Stomach (tissue), 9 donors: Measurements from ENCODE around the gene CAMSAP1. TPM values are rescaled to one million over a fixed set of nuclear protein-coding genes. Genes with fewer than 3 reads are reported as not detected.

Source experiments
- DNase-seq, 2 donors: peaks; one replicate each; pipeline versions ENCODE4 v3.0.0 to v3.0.0-alpha.2; 2013 to 2019
- H3K27ac ChIP-seq, 5 donors: fragments of 200-600 bp in 4 of 5; sonication (generic) in 4 of 5; one replicate each; pipeline ENCODE4 v1.5.1; 2013 to 2019; ENCODE audit warnings: mild to moderate bottlenecking in 1 of 5, moderate library complexity in 1 of 5
- H3K27me3 ChIP-seq, 3 donors: fragments of 200-600 bp; sonication (generic); one replicate each; pipeline ENCODE4 v1.5.1; 2017 to 2019; ENCODE audit warnings: mixed run types in 1 of 3
- H3K36me3 ChIP-seq, 4 donors: fragments of 200-600 bp; sonication (generic); 1 replicate in 3 of 4; 2 replicates in 1 of 4; pipeline ENCODE4 v1.5.1; 2016 to 2019
- H3K4me1 ChIP-seq, 4 donors: fragments of 200-600 bp; sonication (generic); one replicate each; pipeline ENCODE4 v1.5.1; 2016 to 2019
- H3K4me3 ChIP-seq, 4 donors: fragments of 200-600 bp; sonication (generic) in 3 of 4; one replicate each; pipeline ENCODE4 v1.5.1; 2016 to 2019; ENCODE audit warnings: mild to moderate bottlenecking in 1 of 4
- H3K9me3 ChIP-seq, 4 donors: fragments of 200-600 bp; sonication (generic); one replicate each; pipeline ENCODE4 v1.5.1; 2016 to 2019
- EP300 ChIP-seq: sonication (generic); formaldehyde crosslinking; IDR thresholded peaks from one replicate; pipeline ENCODE4 v1.6.1; 2017; ENCODE audit warnings: antibody characterized with exemption
- POLR2A ChIP-seq, 4 donors: fragments of 450-650 bp; IDR thresholded peaks; one replicate each; pipeline ENCODE4 v1.6.1; 2016; ENCODE audit warnings: antibody characterized with exemption in 4 of 4, control low read depth in 2 of 4, mild to moderate bottlenecking in 1 of 4, moderate library complexity in 1 of 4
- POLR2AphosphoS5 ChIP-seq, 3 donors: sonication (generic); formaldehyde crosslinking; IDR thresholded peaks; one replicate each; pipeline ENCODE4 v1.6.1; 2016; ENCODE audit warnings: antibody characterized with exemption in 3 of 3
- WGBS, 5 donors: extraction: QIAGEN DNeasy Blood & Tissue Kit in 3 of 5; methylation state at CpG; one replicate each; pipeline versions ENCODE4 v1.1.5 to v1.1.7; 2013 to 2018; 5-methylcytosine and 5-hydroxymethylcytosine counted together
- intact Hi-C: fragments of 100-400 bp; cut with DNase I; formaldehyde crosslinking; loops from one replicate; pipeline ENCODE4 v1.15.1; 2023; ENCODE audit warnings: low total_unique reads
- polyA plus RNA-seq, 3 donors: library from polyadenylated mRNA; stranded (reverse); fragments of 200-250 nt; gene quantifications; one replicate each; pipeline ENCODE4 v1.2.3, GENCODE V29; 2013
- total RNA-seq, 5 donors: library from RNA; depleted of rRNA; stranded (reverse); fragments of >200 nt; gene quantifications; one replicate each; pipeline versions ENCODE4 v1.1.0 to v1.2.3, GENCODE V29; 2014 to 2016
- TF ChIP-seq, protein P1 (sequence below), 7 experiments: fragments of 450-650 bp in 4 of 7; fragments of 200-600 bp in 3 of 7; sonication (generic) in 3 of 7; IDR thresholded peaks; one replicate each; pipeline ENCODE4 v1.5.1; 2016 to 2019; ENCODE audit warnings: antibody characterized with exemption in 7 of 7, control low read depth in 2 of 7, mild to moderate bottlenecking in 1 of 7
- donor health status: healthy with polysubstance abuse.
- donor health status: Bipolar disorder and iron deficiency.
- donor health status: healthy.

Gene CAMSAP1
- total and polyA plus RNA-seq, 8 donors = 2.4 to 238 (median 12.7) TPM

DNA sequence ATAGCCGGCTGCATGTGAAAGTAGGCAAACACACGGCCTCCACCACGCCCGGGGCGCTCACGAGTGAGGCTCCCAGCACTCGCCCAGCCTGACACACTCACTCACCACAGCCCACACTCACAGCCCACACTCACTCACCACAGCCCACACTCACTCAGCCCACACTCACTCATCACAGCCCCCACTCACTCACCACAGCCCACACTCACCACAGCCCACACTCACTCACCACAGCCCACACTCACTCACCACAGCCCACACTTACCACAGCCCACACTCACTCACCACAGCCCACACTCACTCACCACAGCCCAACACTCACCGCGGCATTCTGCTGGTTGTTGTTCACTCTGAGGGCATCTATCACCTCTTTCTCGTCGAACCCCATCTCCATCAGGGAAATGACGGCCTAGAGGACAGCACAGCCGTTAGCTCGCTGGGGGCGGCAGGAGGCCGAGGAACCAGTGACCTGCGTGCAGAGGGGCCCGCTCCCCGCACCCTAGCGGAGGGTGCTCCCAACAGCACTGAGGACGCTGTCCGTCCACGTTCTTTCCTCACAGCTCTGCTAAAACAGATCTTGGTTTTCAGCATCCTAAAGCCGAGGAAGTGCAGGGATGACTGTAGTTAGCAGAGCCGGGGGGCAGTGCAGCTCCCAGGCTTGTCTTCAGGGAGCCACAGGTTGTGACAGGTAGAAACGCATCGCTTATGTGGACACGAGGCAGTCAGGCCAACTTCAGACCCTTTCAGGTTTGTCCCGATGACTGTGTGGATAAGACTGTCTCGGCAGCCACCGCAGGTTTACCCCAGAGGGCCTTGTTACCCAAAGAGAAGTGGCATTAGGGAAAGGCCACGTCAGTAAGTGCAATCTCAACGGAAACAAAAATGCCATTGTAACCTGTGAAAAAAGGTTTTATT lies 32.3 kb upstream of the CAMSAP1 start:
- Histone ChIP-seq H3K27ac (no peak overlapping the region), H3K27me3 (no peaks in the 10 kb centered on the region), H3K4me1 (no peaks in the 10 kb centered on the region), H3K36me3 (peaks cover 46 to 100% (median 97%) of the 10 kb centered on the region in 4 donors), H3K4me3 (no peak overlapping the region), H3K9me3 (no peaks in the 10 kb centered on the region)
- WGBS, 5 donors = 87 to 92% (median 88%) methylated on average over 33 of the region's 33 CpGs
- no peak for DNase-seq
- intact Hi-C loops = no loop called here
- TF ChIP-seq POLR2A (IDR thresholded peaks at IDR 0.05) (no peak), EP300 (no peak), POLR2AphosphoS5 (IDR thresholded peaks at IDR 0.05) (no peak)
- TF ChIP-seq, protein P1, sequence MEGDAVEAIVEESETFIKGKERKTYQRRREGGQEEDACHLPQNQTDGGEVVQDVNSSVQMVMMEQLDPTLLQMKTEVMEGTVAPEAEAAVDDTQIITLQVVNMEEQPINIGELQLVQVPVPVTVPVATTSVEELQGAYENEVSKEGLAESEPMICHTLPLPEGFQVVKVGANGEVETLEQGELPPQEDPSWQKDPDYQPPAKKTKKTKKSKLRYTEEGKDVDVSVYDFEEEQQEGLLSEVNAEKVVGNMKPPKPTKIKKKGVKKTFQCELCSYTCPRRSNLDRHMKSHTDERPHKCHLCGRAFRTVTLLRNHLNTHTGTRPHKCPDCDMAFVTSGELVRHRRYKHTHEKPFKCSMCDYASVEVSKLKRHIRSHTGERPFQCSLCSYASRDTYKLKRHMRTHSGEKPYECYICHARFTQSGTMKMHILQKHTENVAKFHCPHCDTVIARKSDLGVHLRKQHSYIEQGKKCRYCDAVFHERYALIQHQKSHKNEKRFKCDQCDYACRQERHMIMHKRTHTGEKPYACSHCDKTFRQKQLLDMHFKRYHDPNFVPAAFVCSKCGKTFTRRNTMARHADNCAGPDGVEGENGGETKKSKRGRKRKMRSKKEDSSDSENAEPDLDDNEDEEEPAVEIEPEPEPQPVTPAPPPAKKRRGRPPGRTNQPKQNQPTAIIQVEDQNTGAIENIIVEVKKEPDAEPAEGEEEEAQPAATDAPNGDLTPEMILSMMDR (IDR thresholded peaks at IDR 0.05) = no peak

GRCh38 chr9:135937521-135938489 lies 30.5 kb upstream of the CAMSAP1 start:
- Histone ChIP-seq H3K4me1 (no peaks in the 10 kb centered on the region), H3K27ac (no peak overlapping the region), H3K4me3 (no peak overlapping the region), H3K9me3 (no peaks in the 10 kb centered on the region), H3K27me3 (no peaks in the 10 kb centered on the region), H3K36me3 (peaks cover 45 to 100% (median 97%) of the 10 kb centered on the region in 4 donors)
- 93 to 97% (median 96%) methylated on average over 39 to 44 of the region's 44 CpGs for WGBS, 5 donors
- intact Hi-C loops = no loop called here
- TF ChIP-seq, protein P1 (IDR thresholded peaks at IDR 0.05) = no peak
- TF ChIP-seq POLR2A (IDR thresholded peaks at IDR 0.05) (no peak), EP300 (no peak), POLR2AphosphoS5 (IDR thresholded peaks at IDR 0.05) (no peak)
- no peak for DNase-seq

- 91 to 95% (median 93%) methylated on average over 13 of the region's 13 CpGs for WGBS, 5 donors
- Histone ChIP-seq H3K27ac (no peak overlapping the region), H3K4me1 (no peaks in the 10 kb centered on the region), H3K36me3 (peaks cover 32 to 97% (median 84%) of the 10 kb centered on the region in 4 donors), H3K27me3 (no peaks in the 10 kb centered on the region), H3K4me3 (no peak overlapping the region), H3K9me3 (no peaks in the 10 kb centered on the region)
- TF ChIP-seq, protein P1 (IDR thresholded peaks at IDR 0.05) = no peak
- TF ChIP-seq POLR2AphosphoS5 (IDR thresholded peaks at IDR 0.05) = no peak
- TF ChIP-seq EP300 = no peak
- TF ChIP-seq POLR2A (IDR thresholded peaks at IDR 0.05) = no peak
- no peak for DNase-seq
- intact Hi-C loops = no loop called here
These were observed 25.8 kb upstream of the CAMSAP1 start for GRCh38 chr9:135933114-135933513.

GRCh38 chr9:135932656-135933055 lies 25.3 kb upstream of the CAMSAP1 start:
- Histone ChIP-seq H3K27me3 (no peaks in the 10 kb centered on the region), H3K9me3 (no peaks in the 10 kb centered on the region), H3K4me1 (peaks cover 0 to under 1% (median 0%) of the 10 kb centered on the region in 4 donors), H3K27ac (no peak overlapping the region), H3K4me3 (no peak overlapping the region), H3K36me3 (peaks cover 28 to 92% (median 79%) of the 10 kb centered on the region in 4 donors)
- intact Hi-C loops = no loop called here
- no peak for TF ChIP-seq POLR2AphosphoS5 (IDR thresholded peaks at IDR 0.05)
- TF ChIP-seq POLR2A (IDR thresholded peaks at IDR 0.05) = no peak
- no peak for TF ChIP-seq EP300
- TF ChIP-seq, protein P1 (IDR thresholded peaks at IDR 0.05) = no peak
- no peak for DNase-seq
- WGBS, 5 donors = 95 to 98% (median 97%) methylated on average over 18 of the region's 18 CpGs
